HG02571 (cell line): ENCODE results near the gene FBXW5.

Source experiments
- ATAC-seq: cut with Tn5 transposase; IDR thresholded peaks from one replicate; pipeline ENCODE4 v1.9.1; 2021; ENCODE audit warnings: mild to moderate bottlenecking, moderate library complexity; ENCODE audit not compliant: unreplicated experiment

FBXW5 gene

GRCh38 chr9:136978073-136978864, 33.7 kb upstream of the FBXW5 start:
- ATAC-seq: no peak

GRCh38 chr9:136977649-136978072, 33.1 kb upstream of the FBXW5 start:
- ATAC-seq: no peak

- no peak for ATAC-seq
Observed at GRCh38 chr9:136977223-136977622, 32.7 kb upstream of the FBXW5 start, which contains the start of gene PTGDS. Gene PTGDS (plus strand): TSS chr9:136977504. CDS start chr9:136977579, 75 bp downstream.

GRCh38 chr9:136975644-136976043, 31.1 kb upstream of the FBXW5 start:
- no peak for ATAC-seq

GRCh38 chr9:136974817-136975535, 30.4 kb upstream of the FBXW5 start:
- ATAC-seq: no peak

GRCh38 chr9:136973618-136974617, 29.4 kb upstream of the FBXW5 start:
- no peak for ATAC-seq

GRCh38 chr9:136972743-136973142, 28.2 kb upstream of the FBXW5 start:
- no peak for ATAC-seq

GRCh38 chr9:136972335-136972734, 27.8 kb upstream of the FBXW5 start:
- no peak for ATAC-seq

GRCh38 chr9:136971746-136972145, 27.2 kb upstream of the FBXW5 start:
- ATAC-seq: no peak

GRCh38 chr9:136970361-136970760, 25.8 kb upstream of the FBXW5 start:
- no peak for ATAC-seq

- no peak for ATAC-seq
Observed at GRCh38 chr9:136969774-136970173, 25.2 kb upstream of the FBXW5 start.

GRCh38 chr9:136969150-136969549, 24.6 kb upstream of the FBXW5 start:
- no peak for ATAC-seq

GRCh38 chr9:136968333-136969127, 24.0 kb upstream of the FBXW5 start:
- no peak for ATAC-seq

GRCh38 chr9:136965771-136966484, 21.4 kb upstream of the FBXW5 start:
- ATAC-seq: no peak

- no peak for ATAC-seq
Observed at GRCh38 chr9:136964833-136965422, 20.4 kb upstream of the FBXW5 start.

- ATAC-seq: no peak
Observed at GRCh38 chr9:136964171-136964689, 19.7 kb upstream of the FBXW5 start.

GRCh38 chr9:136963751-136964150, 19.2 kb upstream of the FBXW5 start:
- no peak for ATAC-seq

GRCh38 chr9:136963341-136963740, 18.8 kb upstream of the FBXW5 start:
- no peak for ATAC-seq

GRCh38 chr9:136962701-136963248, 18.2 kb upstream of the FBXW5 start:
- no peak for ATAC-seq
